Mononuclear cell (primary cell): Measurements from ENCODE around the gene SLC35A3. TPM values are rescaled to one million over a fixed set of nuclear protein-coding genes. Genes with fewer than 3 reads are reported as not detected.

Experiments used
- H3K27me3 ChIP-seq: 2 replicates; pipeline ENCODE4 v1.6.0; 2011; ENCODE audit warnings: low read length, control low read depth; ENCODE audit not compliant: insufficient read depth
- H3K4me1 ChIP-seq: 2 replicates; pipeline ENCODE4 v1.5.1; 2011; ENCODE audit warnings: mild to moderate bottlenecking, low read length, control low read depth; ENCODE audit not compliant: insufficient read depth
- H3K4me3 ChIP-seq: 2 replicates; pipeline ENCODE4 v1.5.1; 2011; ENCODE audit warnings: mild to moderate bottlenecking, low read length, moderate library complexity
- H3K9me3 ChIP-seq: 2 replicates; pipeline ENCODE4 v1.5.1; 2011; ENCODE audit warnings: low read depth, mild to moderate bottlenecking, control low read depth, low read length
- total RNA-seq: library from RNA; depleted of rRNA; stranded (reverse); fragments of >200 nt; gene quantifications from one replicate; pipeline ENCODE4 v1.2.3, GENCODE V29; 2012

Gene SLC35A3
- total RNA-seq, 1 donor: 31.0 TPM

DNA sequence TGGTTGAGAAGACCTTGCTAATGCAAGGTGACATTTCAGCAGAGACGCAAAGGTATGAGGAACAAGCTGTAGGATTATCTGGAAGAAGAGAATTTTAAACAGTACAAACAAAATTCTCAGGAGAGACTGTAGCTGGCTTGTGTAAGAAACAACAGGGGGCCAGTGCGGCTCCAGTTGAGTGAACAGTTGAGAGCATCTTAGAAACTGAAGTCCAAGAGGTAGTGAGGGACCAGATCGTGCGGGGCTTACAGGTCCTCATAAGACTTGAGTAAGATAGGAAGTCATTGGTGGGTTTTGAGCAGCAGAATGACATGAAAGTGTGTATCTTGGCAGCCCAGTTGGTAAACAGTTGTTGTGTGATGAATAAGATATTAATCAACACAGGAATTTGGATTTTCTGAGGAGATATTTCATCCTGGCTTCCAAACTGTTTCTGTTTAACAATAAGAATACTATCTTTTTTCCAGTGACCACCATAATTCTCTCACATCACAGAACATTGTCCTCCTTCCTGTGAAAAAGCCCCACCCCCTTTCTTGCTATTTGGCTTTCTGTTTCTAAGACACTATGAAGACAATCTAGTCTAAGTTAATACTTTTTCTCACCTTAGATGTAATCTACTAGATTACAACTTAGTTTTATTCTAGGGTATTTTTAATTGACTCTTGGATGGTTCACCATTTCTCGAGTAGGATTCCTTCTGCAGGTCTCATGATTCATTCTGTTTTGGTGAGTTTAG lies 100.6 kb downstream of the SLC35A3 start:
- H3K4me1 ChIP-seq: peaks cover 4% of the 10 kb centered on the region
- H3K27me3 ChIP-seq: no peaks in the 10 kb centered on the region
- H3K4me3 ChIP-seq: no peak overlapping the region
- H3K9me3 ChIP-seq: no peaks in the 10 kb centered on the region

- Histone ChIP-seq H3K4me1 (no peaks in the 10 kb centered on the region), H3K9me3 (no peaks in the 10 kb centered on the region), H3K4me3 (no peak overlapping the region), H3K27me3 (no peaks in the 10 kb centered on the region)
Observed at GRCh38 chr1:100073531-100073930, 103.7 kb downstream of the SLC35A3 start.

- Histone ChIP-seq H3K4me1 (no peaks in the 10 kb centered on the region), H3K27me3 (no peaks in the 10 kb centered on the region)
Observed at GRCh38 chr1:100074604-100075395, 105.0 kb downstream of the SLC35A3 start.

DNA sequence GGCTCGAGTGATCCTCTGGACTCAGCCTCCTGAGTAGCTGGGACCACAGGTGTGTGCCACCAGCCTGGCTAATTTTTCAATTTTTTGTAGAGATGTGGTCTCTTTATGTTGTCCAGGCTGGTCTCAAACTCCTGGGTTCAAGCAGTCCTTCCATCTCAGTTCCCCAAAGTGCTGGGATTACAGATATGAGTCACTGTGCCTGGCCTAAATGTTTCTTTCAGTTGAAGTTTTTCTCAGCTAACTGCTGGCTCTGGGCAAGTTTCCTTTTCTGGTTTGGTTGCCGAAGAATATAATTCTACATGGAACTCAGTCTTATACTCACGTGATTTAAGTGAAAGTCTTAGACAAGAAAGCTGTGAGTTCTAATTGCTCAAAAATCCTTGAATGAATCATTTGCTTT lies 106.0 kb downstream of the SLC35A3 start:
- Histone ChIP-seq H3K9me3 (no peaks in the 10 kb centered on the region), H3K4me3 (no peak overlapping the region), H3K27me3 (no peaks in the 10 kb centered on the region), H3K4me1 (no peaks in the 10 kb centered on the region)

More at GRCh38 chr1:100074604-100075395, 105.0 kb downstream of the SLC35A3 start:
- Histone ChIP-seq H3K4me3 (no peak overlapping the region), H3K9me3 (no peaks in the 10 kb centered on the region)

DNA sequence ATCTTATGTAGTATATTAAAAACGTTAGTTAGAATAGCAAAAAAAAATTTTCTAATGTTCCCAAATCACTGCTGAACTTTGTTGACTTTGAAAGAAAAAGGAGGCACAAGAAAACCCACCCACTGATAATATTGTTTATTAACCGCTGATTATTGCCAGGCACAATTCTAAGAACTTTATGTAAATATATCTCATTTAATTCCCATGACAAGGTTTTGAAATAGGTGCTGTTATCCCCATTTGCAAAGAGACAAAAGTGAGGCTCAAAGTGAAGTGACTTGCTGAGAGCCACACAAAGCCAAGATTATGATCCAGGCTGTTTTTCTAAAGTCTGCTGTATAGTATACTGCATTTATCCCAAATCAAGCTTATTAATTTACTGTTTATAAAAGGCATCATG lies 106.5 kb downstream of the SLC35A3 start:
- Histone ChIP-seq H3K27me3 (no peaks in the 10 kb centered on the region), H3K4me3 (no peak overlapping the region), H3K9me3 (no peaks in the 10 kb centered on the region), H3K4me1 (no peaks in the 10 kb centered on the region)

- Histone ChIP-seq H3K27me3 (no peaks in the 10 kb centered on the region), H3K4me3 (no peak overlapping the region), H3K9me3 (no peaks in the 10 kb centered on the region), H3K4me1 (no peaks in the 10 kb centered on the region)
Observed at GRCh38 chr1:100076744-100077143, 106.9 kb downstream of the SLC35A3 start.

- Histone ChIP-seq H3K27me3 (no peaks in the 10 kb centered on the region), H3K9me3 (no peaks in the 10 kb centered on the region), H3K4me3 (no peak overlapping the region), H3K4me1 (no peaks in the 10 kb centered on the region)
Observed at GRCh38 chr1:100077531-100077930, 107.7 kb downstream of the SLC35A3 start.

DNA sequence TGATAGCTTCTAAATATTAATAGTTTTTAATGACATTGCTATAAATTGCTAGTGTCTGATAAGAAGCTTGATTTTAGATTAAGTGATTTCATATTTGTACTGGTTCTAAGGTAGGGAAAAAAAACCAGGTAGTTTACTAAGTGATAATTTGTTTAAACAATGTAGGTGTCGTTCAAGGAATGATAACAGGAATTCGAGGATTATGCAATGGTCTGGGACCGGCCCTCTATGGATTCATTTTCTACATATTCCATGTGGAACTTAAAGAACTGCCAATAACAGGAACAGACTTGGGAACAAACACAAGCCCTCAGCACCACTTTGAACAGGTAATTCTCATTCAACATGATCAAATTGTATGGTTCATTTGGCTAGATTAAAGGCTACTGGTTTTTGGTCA lies 110.5 kb downstream of the SLC35A3 start:
- Histone ChIP-seq H3K27me3 (no peaks in the 10 kb centered on the region), H3K4me3 (no peak overlapping the region), H3K4me1 (no peaks in the 10 kb centered on the region), H3K9me3 (no peaks in the 10 kb centered on the region)

Other genes starting within 250 kb of the SLC35A3 start
- gene FRRS1, start 203.4 kb upstream of the SLC35A3 start, total RNA-seq: 2.1 TPM
- 6.1 TPM for gene AGL, start 119.6 kb upstream of the SLC35A3 start, total RNA-seq
- gene SASS6, start 162.9 kb downstream of the SLC35A3 start, total RNA-seq: 1.8 TPM
- gene TRMT13, start 163.2 kb downstream of the SLC35A3 start, total RNA-seq: 6.3 TPM
- 1.3 TPM for gene LRRC39, start 208.3 kb downstream of the SLC35A3 start, total RNA-seq